Testis (tissue), 2 donors: Measurements from ENCODE around the gene LXN.

ENCODE experiments used
- CTCF ChIP-seq, 3 experiments: fragments of 450-650 bp in 2 of 3; fragments of 200-600 bp in 1 of 3; sonication (generic) in 1 of 3; IDR thresholded peaks; one replicate each; pipeline ENCODE4 v1.5.1; 2016 to 2019; ENCODE audit warnings: antibody characterized with exemption in 3 of 3, mild to moderate bottlenecking in 2 of 3, moderate library complexity in 1 of 3
- POLR2A ChIP-seq: fragments of 450-650 bp; IDR thresholded peaks from one replicate; pipeline ENCODE4 v1.6.1; 2017; ENCODE audit warnings: antibody characterized with exemption, mild to moderate bottlenecking, moderate library complexity

- TF ChIP-seq CTCF (IDR thresholded peaks at IDR 0.05) (no peak), POLR2A (no peak)
Observed at GRCh38 chr3:158652463-158652862, 20.0 kb downstream of the LXN start.
